Suprapubic skin (tissue), 3 donors: ENCODE measurements around the gene SH2D2A.

ENCODE experiments used
- CTCF ChIP-seq, 2 donors: fragments of 200-600 bp in 1 of 2; fragments of 450-650 bp in 1 of 2; sonication (generic) in 1 of 2; IDR thresholded peaks; one replicate each; pipeline ENCODE4 v1.5.1; 2016 to 2019; ENCODE audit warnings: antibody characterized with exemption in 2 of 2, mild to moderate bottlenecking in 1 of 2, moderate library complexity in 1 of 2
- EP300 ChIP-seq: sonication (generic); formaldehyde crosslinking; IDR thresholded peaks from one replicate; pipeline ENCODE4 v1.6.1; 2017; ENCODE audit warnings: antibody characterized with exemption

GRCh38 chr1:156838972-156839371, 22.3 kb upstream of the SH2D2A start:
- no peak for TF ChIP-seq EP300
- peak; percentile 37 to 86 for TF ChIP-seq CTCF (IDR thresholded peaks at IDR 0.05)
